Esophagus muscularis mucosa (tissue), 4 donors: ENCODE data around the gene CPED1. TPM values are rescaled to one million over a fixed set of nuclear protein-coding genes. Genes with fewer than 3 reads are reported as not detected.

ENCODE experiments used
- DNase-seq: peaks from one replicate; pipeline ENCODE4 v3.0.0-alpha.2; 2017; ENCODE audit errors: extremely low spot score
- H3K27ac ChIP-seq, 4 donors: fragments of 200-600 bp; sonication (generic); replicated peaks in 1 of 4; 1 replicate in 3 of 4; 2 replicates in 1 of 4; pipeline ENCODE4 v1.5.1; 2016 to 2019; ENCODE audit warnings: mild to moderate bottlenecking in 1 of 4
- H3K27me3 ChIP-seq, 4 donors: fragments of 200-600 bp; sonication (generic); one replicate each; pipeline versions ENCODE4 v1.5.1 to v1.6.0; 2016 to 2019
- H3K36me3 ChIP-seq, 4 donors: fragments of 200-600 bp; sonication (generic); one replicate each; pipeline ENCODE4 v1.5.1; 2016 to 2019
- H3K4me1 ChIP-seq, 4 donors: fragments of 200-600 bp; sonication (generic); one replicate each; pipeline ENCODE4 v1.5.1; 2016 to 2019
- H3K4me3 ChIP-seq, 4 donors: fragments of 200-600 bp; sonication (generic); 1 replicate in 2 of 4; 2 replicates in 2 of 4; pipeline ENCODE4 v1.5.1; 2016 to 2019; ENCODE audit warnings: mild to moderate bottlenecking in 4 of 4, moderate library complexity in 1 of 4
- H3K9me3 ChIP-seq, 4 donors: fragments of 200-600 bp; sonication (generic); 1 replicate in 3 of 4; 2 replicates in 1 of 4; pipeline ENCODE4 v1.5.1; 2016 to 2019
- EP300 ChIP-seq: sonication (generic); formaldehyde crosslinking; IDR thresholded peaks from one replicate; pipeline ENCODE4 v1.6.1; 2017; ENCODE audit warnings: antibody characterized with exemption
- POLR2A ChIP-seq: fragments of 450-650 bp; IDR thresholded peaks from one replicate; pipeline ENCODE4 v1.6.1; 2017; ENCODE audit warnings: antibody characterized with exemption, moderate library complexity, mild to moderate bottlenecking, low read depth
- POLR2AphosphoS5 ChIP-seq, 2 donors: sonication (generic); formaldehyde crosslinking; IDR thresholded peaks; one replicate each; pipeline ENCODE4 v1.6.1; 2017; ENCODE audit warnings: antibody characterized with exemption in 2 of 2
- WGBS: methylation state at CpG from one replicate; pipeline ENCODE4 v1.1.5; 2018; 5-methylcytosine and 5-hydroxymethylcytosine counted together
- intact Hi-C: fragments of 100-400 bp; cut with DNase I; formaldehyde crosslinking; loops from one replicate; pipeline ENCODE4 v1.15.1; 2023
- total RNA-seq, 4 donors: library from RNA; depleted of rRNA; stranded (reverse); fragments of >200 nt; gene quantifications; one replicate each; pipeline versions ENCODE4 v1.1.0 to v1.2.1, GENCODE V29; 2016
- TF ChIP-seq, protein P1 (sequence below), 3 experiments: fragments of 200-600 bp in 2 of 3; fragments of 450-650 bp in 1 of 3; sonication (generic) in 2 of 3; IDR thresholded peaks; one replicate each; pipeline ENCODE4 v1.5.1; 2017 to 2019; ENCODE audit warnings: antibody characterized with exemption in 3 of 3, mild to moderate bottlenecking in 2 of 3, moderate library complexity in 1 of 3

CPED1 gene
- total RNA-seq, 4 donors from 2014 or later, result 28.1 to 81.8 (median 32.0) TPM

DNA sequence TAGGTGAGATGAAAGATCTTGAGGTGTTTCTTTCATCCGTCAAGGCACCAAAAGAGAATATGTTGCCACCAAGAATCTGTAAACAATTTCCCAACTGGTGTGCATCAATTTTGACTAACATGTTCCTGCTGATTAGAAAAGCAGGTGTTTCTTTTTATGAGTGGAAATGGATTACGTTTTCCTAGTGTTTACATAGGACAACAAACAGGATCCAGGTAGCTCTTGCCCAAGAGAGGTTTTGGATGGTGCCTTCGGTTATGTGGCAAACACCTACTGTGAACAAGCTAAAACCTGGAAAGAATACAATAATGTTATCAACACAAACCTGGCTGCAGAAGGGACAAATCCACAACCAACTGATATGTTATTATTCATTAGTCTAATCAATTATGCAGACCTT is 286.7 kb downstream of the CPED1 start:
- Histone ChIP-seq H3K27ac (no peak overlapping the region), H3K4me1 (peaks cover 0 to 7% (median 4%) of the 10 kb centered on the region in 4 donors), H3K27me3 (no peaks in the 10 kb centered on the region), H3K4me3 (no peak overlapping the region), H3K9me3 (no peaks in the 10 kb centered on the region), H3K36me3 (peaks cover 0 to 9% (median under 1%) of the 10 kb centered on the region in 4 donors)
- 72% methylated on average over 3 of the region's 3 CpGs for WGBS
- TF ChIP-seq EP300, result no peak
- no peak for TF ChIP-seq POLR2AphosphoS5 (IDR thresholded peaks at IDR 0.05)
- TF ChIP-seq, protein P1, sequence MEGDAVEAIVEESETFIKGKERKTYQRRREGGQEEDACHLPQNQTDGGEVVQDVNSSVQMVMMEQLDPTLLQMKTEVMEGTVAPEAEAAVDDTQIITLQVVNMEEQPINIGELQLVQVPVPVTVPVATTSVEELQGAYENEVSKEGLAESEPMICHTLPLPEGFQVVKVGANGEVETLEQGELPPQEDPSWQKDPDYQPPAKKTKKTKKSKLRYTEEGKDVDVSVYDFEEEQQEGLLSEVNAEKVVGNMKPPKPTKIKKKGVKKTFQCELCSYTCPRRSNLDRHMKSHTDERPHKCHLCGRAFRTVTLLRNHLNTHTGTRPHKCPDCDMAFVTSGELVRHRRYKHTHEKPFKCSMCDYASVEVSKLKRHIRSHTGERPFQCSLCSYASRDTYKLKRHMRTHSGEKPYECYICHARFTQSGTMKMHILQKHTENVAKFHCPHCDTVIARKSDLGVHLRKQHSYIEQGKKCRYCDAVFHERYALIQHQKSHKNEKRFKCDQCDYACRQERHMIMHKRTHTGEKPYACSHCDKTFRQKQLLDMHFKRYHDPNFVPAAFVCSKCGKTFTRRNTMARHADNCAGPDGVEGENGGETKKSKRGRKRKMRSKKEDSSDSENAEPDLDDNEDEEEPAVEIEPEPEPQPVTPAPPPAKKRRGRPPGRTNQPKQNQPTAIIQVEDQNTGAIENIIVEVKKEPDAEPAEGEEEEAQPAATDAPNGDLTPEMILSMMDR (IDR thresholded peaks at IDR 0.05), result no peak
- DNase-seq, result no peak
- intact Hi-C loops, result no loop called here

GRCh38 chr7:121276313-121276712 is 287.8 kb downstream of the CPED1 start:
- intact Hi-C loops, result no loop called here
- Histone ChIP-seq H3K4me1 (peaks cover 0 to 7% (median 4%) of the 10 kb centered on the region in 4 donors), H3K27me3 (no peaks in the 10 kb centered on the region), H3K27ac (no peak overlapping the region), H3K36me3 (peaks cover 0 to 7% (median 2%) of the 10 kb centered on the region in 4 donors), H3K4me3 (no peak overlapping the region), H3K9me3 (no peaks in the 10 kb centered on the region)
- TF ChIP-seq POLR2A (no peak), EP300 (no peak), POLR2AphosphoS5 (IDR thresholded peaks at IDR 0.05) (no peak)
- TF ChIP-seq, protein P1 (IDR thresholded peaks at IDR 0.05), result no peak
- DNase-seq, result no peak
- WGBS, result 69% methylated on average over 3 of the region's 3 CpGs

- Histone ChIP-seq H3K4me3 (no peak overlapping the region), H3K4me1 (peaks cover 0 to 7% (median 4%) of the 10 kb centered on the region in 4 donors), H3K27me3 (no peaks in the 10 kb centered on the region), H3K9me3 (no peaks in the 10 kb centered on the region), H3K27ac (no peak overlapping the region), H3K36me3 (peaks cover 0 to 9% (median 3%) of the 10 kb centered on the region in 4 donors)
- intact Hi-C loops, result no loop called here
- no peak for DNase-seq
- TF ChIP-seq POLR2A, result no peak
- TF ChIP-seq POLR2AphosphoS5 (IDR thresholded peaks at IDR 0.05), result no peak
- TF ChIP-seq, protein P1 (IDR thresholded peaks at IDR 0.05), result no peak
- no peak for TF ChIP-seq EP300
- WGBS, result 46% methylated on average over 2 of the region's 2 CpGs
Observed at GRCh38 chr7:121278120-121279021, 289.9 kb downstream of the CPED1 start.

DNA sequence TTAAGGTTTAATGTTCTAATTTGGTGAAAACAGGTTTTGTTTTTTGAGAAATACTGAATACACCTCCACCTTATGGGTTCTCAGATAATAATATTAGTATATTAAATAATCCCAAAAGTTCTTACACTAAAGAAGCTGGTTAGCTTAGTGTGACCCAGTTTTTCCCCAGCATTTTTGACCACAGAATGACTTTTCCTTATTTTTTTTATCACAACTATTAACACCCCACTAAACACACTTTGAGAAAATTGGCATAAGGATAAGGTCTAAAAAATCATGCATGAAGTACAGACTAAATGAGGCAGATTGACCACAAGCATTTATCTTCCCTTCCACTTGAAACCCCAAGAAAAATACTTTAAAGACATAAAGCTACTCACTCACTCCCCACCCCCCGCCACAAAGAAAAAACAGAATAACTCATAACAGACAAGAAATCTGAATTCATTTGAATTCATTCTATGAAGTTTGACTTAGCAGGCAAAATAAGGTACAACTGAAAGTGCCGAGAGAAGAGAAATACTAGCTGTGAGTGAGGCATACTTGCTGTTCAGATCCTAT is 290.6 kb downstream of the CPED1 start:
- 89% methylated on average over 2 of the region's 2 CpGs for WGBS
- H3K4me1 ChIP-seq, result peaks cover 0 to 7% (median 4%) of the 10 kb centered on the region in 4 donors
- no peak for DNase-seq
- no peaks in the 10 kb centered on the region for H3K9me3 ChIP-seq
- peaks cover 0 to 16% (median 6%) of the 10 kb centered on the region in 4 donors for H3K36me3 ChIP-seq
- no peak overlapping the region for H3K4me3 ChIP-seq
- no peaks in the 10 kb centered on the region for H3K27me3 ChIP-seq
- no peak overlapping the region for H3K27ac ChIP-seq
- no peak for TF ChIP-seq POLR2A
- intact Hi-C loops, result no loop called here

DNA sequence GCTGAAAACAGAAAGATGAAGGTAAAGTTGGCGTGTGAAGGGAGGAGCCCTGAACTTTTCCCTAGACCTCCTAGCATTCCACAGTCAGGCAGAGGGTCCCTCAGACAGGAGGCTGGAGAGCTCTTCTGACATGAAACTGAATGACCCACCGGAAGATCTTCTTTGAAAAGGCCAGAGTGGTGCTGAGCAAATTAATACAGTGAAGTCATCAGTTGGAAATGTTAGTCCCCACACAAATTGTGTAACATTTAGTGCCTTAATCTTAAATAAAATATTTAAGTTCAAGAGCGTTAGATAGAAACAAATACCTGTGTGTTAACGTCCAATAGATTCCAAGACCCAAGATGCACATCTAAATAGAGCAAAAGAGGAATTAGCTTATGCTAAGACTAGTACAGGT is 291.3 kb downstream of the CPED1 start:
- Histone ChIP-seq H3K27me3 (no peaks in the 10 kb centered on the region), H3K9me3 (peaks cover 0 to 3% (median 0%) of the 10 kb centered on the region in 4 donors), H3K4me3 (no peak overlapping the region), H3K4me1 (peaks cover 0 to 7% (median 4%) of the 10 kb centered on the region in 4 donors), H3K36me3 (peaks cover 0 to 20% (median 8%) of the 10 kb centered on the region in 4 donors), H3K27ac (no peak overlapping the region)
- no peak for TF ChIP-seq POLR2A
- TF ChIP-seq, protein P1 (IDR thresholded peaks at IDR 0.05), result no peak
- TF ChIP-seq POLR2AphosphoS5 (IDR thresholded peaks at IDR 0.05), result no peak
- no peak for TF ChIP-seq EP300
- WGBS, result 86% methylated on average over 4 of the region's 4 CpGs
- DNase-seq, result no peak
- intact Hi-C loops, result no loop called here
